NCI-H748 (cell line): ENCODE measurements around the gene DES.

ENCODE experiments used
- DNase-seq: peaks from one replicate; lab custom pipeline; 2025; ENCODE audit not compliant: unreplicated experiment; lab: John Stamatoyannopoulos, UW

DES gene

DNA sequence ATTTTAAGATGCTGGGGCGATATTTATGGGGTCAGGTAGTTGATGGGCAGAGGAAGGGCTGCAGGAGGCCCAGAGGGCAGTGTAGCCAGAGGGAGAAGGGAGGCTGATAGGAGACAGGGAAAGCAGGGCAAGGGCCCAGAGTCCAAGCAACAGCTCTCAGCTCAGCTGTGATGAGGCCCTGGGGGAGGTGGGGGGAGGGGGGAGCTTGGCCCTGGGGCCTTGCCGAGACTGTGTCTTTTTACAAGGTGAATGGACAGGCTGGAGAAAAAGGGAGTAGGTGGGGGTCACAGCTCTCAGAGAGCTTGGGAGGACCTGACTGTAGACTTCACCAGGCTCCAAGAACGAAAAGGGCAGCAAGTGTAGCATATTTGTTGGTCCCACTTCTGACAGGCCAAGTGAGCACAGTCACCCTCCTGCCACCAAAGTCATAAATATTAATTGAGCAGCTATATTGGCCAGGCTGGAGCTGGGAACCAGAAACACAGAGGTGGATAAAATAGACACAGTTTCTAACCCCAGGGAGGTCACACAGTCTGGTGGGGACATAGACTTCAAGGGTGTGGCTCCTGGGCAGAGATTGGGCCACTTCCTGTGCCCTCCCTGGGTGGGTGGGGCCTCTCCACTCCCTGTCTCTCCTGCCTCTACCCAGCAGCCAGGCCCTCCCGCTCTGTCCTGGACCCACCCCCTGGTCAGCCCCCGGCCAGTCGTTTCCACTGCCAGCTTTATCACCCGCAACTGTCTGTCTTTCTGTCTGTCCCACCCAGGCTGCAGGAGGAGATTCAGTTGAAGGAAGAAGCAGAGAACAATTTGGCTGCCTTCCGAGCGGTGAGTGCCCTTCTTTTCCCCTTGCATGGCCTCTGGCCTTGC is 1.4 kb downstream of the DES start:
- no peak for DNase-seq

DNA sequence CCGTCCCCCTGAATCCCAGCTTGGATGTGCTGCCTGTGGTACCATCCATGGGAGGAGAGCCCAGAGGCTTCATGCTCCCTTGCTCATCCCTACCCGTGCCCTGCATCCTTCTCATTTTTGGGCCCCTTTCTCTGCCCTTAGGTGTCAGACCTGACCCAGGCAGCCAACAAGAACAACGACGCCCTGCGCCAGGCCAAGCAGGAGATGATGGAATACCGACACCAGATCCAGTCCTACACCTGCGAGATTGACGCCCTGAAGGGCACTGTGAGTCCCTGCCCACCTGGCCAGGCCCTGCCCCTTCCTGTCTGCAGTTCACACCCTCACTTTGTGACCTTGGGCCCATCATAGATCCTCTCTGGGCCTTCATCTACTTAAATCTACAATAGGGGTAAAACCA is 2.5 kb downstream of the DES start:
- no peak for DNase-seq

DNA sequence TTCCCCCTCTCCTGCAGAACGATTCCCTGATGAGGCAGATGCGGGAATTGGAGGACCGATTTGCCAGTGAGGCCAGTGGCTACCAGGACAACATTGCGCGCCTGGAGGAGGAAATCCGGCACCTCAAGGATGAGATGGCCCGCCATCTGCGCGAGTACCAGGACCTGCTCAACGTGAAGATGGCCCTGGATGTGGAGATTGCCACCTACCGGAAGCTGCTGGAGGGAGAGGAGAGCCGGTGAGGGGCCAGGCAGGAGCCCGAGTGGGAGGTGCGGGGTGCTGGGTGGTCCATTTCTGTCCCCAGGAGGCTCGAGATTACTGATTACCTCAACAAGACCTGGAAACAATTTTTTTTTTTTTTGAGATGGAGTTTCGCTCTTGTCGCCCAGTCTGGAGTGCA is 3.1 kb downstream of the DES start:
- no peak for DNase-seq

DNA sequence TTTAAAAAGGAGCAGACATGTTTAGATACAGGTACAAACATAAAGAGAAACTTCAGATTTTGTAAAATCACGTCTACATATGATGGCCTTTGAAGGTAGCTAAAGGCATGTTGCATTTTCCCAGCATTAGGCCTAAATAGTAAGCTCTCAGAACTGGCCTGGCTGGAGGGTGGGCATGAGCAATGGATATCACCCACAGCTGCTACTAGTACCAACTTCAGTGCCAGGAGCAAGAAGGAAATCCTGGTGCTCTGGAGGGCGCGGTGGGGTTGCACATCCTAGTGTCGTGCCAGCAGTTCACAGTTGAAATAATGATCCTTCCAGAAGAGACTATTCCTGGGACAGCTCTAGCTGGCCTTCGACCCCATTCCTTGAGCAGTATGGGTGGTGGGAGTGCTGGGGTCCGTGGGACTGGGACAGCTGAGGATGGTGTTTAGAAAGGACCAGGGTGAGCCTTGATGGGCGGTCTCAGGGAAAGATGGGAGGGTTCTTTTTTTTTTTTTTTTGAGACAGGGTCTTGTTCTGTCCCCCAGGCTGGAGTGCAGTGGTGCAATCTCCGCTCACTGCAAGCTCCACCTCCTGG is 4.9 kb downstream of the DES start:
- DNase-seq, result no peak

DNA sequence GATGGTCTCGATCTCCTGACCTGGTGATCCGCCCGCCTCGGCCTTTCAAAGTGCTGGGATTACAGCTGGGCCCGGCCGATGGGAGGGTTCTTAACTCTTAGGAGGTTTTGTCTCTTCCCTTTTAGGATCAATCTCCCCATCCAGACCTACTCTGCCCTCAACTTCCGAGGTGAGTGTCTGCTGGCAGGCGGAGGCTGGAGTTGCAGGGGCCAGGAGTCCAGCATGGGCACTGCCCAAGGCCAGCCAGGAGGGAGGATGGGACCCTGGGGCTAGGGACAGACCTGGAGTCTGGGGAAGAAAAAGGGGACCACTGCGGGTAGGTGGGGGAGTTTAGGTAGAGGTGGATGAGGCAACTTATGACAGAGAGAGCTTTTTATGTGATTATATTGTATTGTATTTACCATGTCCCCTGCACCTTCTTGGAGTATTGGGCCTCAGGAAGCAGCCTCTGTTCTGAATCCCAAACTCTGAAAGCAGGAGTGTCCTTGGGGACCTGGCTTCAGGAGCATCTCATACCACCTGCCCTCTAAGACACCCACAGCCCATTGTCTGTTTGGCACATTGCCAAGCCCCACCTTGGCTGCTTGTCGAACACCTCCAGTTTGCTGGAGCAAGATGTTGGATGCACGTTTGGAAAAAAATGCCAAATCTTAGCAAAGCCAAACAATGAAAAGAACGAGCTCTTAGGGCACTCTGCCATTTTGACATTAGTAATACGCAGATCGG is 5.6 kb downstream of the DES start:
- peak; percentile 5 for DNase-seq

DNA sequence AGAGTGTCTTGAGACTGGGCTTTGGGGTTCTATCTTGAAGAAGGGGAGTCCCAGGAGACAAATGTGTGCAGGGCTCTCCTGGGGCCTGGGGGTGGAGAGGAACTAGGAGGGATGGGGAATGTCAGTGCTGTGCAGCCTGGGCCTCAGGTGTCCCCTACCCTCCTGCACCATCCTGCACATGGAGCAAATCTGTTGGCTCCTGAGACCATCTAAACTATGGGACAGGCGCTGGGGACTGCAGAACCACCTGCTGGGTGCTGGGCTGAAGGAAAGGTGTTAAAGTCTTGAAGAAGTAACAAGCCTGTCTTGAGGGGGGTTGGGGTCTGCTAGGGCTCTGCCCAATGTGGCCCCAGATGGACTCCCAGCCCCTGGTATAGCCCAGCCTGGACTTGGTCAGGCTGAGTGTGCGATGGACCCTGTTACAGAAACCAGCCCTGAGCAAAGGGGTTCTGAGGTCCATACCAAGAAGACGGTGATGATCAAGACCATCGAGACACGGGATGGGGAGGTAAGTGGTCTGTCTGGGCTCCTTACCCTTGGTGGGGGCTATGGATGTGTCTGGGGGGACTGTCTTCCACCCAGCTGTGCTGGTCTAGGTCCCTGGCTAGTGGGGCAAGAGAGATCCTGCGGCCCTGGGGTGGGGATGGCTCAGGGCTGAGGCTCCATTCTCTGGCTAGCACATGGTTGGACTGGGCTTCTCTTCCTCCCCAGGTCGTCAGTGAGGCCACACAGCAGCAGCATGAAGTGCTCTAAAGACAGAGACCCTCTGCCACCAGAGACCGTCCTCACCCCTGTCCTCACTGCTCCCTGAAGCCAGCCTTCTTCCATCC is 7.3 kb downstream of the DES start:
- no peak for DNase-seq

DNA sequence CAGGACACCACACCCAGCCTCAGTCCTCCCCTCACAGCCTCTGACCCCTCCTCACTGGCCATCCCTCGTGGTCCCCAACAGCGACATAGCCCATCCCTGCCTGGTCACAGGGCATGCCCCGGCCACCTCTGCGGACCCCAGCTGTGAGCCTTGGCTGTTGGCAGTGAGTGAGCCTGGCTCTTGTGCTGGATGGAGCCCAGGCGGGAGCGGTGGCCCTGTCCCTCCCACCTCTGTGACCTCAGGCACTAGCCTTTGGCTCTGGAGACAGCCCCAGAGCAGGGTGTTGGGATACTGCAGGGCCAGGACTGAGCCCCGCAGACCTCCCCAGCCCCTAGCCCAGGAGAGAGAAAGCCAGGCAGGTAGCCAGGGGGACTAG is 7.9 kb downstream of the DES start:
- no peak for DNase-seq

DNA sequence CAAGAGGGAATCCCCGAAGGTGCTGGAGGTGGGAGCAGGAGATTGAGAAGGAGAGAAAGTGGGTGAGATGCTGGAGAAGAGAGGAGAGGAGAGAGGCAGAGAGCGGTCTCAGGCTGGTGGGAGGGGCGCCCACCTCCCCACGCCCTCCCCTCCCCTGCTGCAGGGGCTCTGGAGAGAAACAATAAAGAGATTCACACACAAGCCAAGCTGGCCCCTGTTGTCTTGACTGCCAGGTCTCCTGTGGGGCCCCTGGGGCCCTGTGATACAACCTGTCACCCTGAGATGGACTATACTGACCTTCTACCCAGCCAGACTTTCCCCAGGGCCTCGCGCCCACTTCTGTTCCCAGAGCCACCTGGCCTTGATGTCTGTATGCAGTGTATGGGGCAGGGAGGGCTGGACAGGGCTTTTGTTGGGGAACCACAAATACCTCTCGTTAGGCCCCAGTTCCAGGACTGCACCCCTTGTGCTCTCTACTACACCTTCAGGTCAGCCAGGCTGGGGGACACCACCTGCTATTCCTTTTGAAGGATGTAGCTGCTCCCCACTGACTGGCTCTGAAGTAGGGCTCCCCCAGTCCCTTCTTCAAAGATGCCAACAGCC is 8.5 kb downstream of the DES start:
- no peak for DNase-seq

DNA sequence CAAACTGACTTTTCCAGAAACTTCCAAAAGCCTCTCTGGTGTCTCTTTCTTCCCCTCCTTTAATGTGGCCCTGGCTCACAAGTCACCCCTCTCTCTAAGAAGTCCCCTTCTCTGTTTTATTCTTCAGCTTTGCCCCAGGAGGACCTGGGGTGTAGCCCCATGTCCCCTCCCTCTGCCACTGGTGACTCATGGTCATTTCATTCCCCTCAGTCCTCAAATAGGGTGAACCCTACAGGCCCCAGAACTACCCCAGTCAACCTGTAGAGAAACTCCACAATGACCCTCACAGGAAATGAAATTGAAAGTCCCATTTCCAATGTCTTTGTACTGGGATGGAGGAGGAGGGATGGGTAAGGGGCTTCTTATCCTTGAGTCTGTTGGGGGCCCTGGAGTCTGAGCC is 10.3 kb downstream of the DES start:
- no peak for DNase-seq

DNA sequence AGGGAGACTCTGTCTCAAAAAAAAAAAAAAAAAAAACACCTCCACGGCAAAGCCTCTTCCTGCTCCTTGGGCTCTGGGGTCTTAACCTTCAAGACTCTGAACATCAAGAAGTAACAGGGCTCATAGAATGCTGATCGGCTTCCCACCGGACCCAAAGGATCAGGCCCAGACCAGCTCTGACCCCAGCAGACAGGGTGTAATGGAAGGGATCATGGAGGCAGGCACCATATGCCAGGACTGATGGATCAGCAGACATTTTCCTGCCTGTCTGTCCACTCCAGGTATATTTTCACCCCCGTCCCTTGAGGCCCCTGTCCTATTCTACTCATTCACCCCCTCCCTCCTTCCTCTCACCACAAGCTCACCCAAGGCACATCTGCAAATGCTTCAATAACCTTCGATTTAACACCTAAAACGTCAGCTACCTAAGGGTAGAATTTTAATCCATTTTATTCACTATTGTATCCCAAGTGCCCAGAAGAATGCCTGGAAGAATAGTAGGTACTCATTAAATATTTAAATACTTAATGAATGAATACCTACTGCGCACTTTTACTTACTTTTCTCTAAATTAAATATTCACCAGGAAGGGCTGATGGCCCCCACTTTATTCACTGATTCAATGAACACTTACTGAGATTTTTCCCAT is 11.9 kb downstream of the DES start:
- DNase-seq, result no peak

DNA sequence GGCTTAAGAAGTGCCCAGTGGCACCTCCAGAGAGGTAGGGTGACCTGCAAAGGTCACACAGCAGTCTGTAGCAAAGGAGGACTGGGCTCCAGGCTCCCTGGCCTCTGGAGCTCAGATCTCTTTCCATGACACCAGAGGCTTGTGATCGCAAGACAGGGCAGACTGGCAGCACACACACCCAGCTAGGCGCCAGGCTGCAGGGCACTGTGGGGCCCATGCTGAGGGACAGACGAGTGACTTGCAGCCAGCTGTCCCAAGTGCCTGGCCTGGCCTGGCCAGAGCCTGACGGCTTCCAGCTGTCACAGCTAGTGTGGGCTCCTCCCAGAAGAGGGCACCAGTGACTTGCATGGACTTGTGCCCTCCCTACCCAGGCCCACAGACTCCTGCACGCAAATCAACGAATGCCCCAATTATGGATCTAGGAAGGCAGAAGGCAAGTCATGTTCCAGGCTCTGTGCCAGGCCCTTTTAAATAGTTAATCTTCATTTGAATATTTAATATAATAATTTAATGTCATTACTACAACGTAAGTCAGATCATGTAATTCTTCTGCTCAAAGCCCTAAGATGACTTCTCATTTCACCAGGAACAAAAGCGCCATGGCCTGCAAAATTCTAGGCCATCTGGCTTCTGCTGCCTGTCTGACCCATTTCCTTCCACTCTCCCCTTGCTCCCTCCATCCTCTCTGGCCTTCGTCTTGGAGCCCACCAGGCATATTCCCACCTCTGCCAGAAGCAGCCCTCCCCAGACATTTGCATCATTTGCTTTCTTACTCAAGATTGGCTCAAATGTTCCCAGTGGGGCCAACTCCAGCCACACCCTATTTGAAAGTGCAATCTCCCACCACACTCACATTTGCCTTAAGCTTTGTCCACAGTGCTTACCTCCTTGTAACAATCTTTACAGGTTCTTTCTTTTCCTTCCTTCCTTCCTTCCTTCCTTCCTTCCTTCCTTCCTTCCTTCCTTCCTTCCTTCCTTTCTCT is 12.7 kb downstream of the DES start:
- peak; percentile 18 for DNase-seq

DNA sequence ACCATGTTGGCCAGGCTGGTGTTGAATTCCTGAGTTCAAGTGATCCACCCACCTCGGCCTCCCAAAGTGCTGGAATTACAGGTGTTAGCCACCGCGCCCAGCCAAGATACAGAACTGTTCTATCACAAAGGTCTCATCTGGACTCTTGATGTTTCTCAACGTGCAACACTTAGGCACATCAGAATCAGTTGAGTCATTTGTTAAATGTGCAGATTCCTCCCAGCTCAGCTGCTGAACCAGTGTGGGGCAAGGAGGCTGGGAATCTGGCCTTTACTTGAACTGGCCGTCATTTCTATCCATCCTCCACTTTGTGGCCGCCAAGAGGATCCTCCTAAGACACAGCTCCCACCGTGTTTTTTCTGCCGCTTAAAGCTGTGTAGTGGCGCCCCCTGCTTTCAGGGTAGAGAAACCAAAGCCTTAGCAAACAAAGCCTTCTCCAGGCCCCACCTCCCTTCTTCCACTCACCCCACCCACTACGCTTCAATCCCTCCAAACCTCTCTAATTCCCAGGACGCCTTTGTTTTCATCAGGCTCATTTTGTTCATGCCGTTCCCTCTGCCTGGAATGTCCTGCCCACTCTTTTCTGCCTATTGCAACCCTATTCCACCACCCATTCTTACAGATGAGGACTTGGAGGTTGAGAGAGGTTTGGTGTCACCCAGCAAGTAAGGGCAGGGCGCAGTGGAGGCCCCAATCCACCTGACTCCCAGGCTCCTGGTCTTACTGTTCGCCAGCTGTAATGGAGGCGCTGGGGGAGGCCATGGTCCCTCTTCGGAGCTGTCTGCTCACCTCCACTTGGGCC is 15.7 kb downstream of the DES start:
- peak; percentile 37 for DNase-seq

DNA sequence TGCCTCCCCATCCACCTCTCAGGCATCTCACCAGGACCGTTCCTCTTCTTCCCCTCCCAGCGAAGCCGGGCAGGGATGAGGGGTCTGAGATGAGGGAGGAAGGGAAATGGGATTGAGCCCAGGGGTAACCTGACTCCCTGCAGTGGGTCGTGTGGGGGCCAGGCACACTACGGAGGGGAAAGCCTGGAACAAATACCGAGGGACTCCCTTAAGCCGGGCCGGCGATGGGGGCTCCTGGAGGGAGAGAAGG is 16.2 kb downstream of the DES start:
- DNase-seq, result no peak

DNA sequence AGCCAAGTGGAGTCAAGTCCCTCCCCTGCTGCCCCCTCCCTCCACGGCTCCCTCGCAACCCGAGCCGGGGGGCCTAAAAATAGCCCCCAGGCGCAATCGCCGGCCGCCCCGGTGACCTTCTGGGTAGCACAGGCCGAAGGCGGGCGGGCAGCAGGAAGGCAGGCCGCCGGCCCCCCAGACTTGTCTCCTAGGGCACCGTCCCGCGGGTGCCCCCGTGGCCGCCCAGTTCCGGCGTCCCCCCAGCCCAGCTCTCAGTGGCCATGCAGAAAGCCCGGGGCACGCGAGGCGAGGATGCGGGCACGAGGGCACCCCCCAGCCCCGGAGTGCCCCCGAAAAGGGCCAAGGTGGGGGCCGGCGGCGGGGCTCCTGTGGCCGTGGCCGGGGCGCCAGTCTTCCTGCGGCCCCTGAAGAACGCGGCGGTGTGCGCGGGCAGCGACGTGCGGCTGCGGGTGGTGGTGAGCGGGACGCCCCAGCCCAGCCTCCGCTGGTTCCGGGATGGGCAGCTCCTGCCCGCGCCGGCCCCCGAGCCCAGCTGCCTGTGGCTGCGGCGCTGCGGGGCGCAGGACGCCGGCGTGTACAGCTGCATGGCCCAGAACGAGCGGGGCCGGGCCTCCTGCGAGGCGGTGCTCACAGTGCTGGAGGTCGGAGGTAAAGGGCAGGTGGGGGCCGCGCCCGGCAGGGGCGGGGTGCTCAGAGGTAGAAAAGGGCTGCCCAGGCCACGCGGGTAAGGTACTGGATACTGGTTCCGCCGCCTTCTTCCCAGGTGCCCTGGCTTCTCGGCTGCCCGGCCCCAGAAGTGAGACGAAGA is 16.7 kb downstream of the DES start, which contains the start of gene SPEG:
Gene SPEG (plus strand): TSS at position 126 of the 808 bp plus-strand sequence. CDS start 135 bp downstream, at position 261.
- no peak for DNase-seq

DNA sequence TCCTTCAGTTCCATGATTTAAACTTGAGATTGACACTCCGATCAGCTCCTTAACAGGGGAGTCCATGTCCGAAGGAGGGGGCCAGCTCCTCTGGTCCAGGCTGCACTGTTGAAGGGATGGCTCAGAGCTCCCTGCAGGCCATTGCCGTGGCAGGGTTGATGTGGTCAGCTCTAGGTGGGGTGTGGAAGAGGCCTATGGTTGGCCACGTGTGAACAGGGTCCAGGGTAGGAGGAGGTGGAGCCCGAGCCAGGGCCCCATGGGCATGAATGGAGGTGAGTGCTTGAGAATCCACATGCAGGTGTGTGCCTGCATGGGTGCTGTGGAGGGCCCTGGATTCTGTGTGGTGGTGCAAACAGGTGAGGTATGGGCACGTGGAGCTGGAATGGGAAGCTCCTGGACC is 17.5 kb downstream of the DES start:
- no peak for DNase-seq

DNA sequence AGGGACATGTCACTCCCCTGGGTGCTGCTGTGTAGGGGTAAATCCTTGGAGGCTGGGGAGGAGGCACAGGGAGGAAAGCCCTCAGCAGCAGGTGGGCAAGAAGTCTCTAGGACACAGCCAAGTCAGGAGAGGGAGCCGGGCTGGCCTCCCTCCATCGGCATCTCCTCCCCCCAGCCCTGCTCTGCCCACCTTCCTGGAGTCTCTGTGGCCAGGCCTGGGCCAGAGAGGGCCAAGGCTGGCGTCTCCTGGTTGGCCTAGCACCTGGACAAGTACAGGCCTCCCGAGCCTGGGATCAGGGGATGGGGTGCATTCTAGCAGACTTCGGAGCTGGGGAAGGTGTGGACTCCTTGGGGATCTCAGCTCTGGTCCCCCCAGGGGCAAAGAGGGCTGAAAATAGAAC is 18.3 kb downstream of the DES start:
- no peak for DNase-seq

DNA sequence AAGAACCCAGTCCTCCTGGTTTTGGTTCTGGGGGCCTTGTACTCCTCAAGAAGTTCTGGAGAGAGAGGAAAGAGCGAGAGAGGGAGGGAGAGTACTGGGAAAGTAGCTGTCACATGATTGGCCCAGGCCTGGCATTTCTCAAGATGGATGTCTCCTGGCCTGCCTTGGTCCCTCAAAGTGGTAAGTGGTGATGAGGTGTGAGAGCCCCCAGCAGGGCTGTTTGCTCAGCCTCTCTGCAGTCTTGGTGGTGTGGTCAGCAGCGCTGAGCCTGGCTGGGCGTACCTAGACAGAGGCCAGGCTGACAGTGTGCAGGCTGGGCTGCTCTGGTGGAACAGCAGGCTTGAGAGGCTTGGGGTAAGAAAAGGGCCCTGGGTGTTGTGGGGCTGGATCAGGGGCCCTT is 19.0 kb downstream of the DES start:
- no peak for DNase-seq

DNA sequence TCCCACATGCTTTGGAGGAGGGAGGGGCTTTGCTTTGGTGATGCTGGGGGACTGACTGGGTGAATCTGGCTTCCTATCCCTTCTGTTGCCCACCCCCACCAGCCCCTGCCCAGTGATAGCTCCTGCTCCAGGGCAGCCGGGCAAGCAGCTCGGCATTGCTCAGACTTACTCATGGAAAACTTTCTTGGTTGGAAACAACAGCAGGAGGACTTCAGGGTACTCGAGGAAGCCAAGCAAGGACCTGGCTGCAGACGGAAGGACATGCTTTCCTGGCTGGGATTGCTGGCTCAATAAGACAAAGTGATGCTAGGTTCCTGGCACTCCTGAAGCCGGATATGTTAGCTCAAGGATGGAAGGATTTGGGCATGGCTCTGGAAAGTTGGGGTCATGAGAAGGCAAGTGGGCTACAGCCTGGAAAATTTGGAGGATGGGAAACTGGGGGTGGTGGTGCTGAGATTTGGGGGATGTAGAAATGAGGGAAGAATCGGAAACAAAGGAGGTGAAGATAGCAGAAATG is 19.6 kb downstream of the DES start:
- DNase-seq, result no peak
